Measurements from ENCODE around the gene IL18. TPM values are rescaled to one million over a fixed set of nuclear protein-coding genes. Genes with fewer than 3 reads are reported as not detected.
"Not testable (repeated sequence)": the region's sequence is repeated elsewhere in the genome, so short reads cannot be mapped to it uniquely, and the experiment has no call there.

The IL18 gene
- total RNA-seq, 1 donor from 2014 or later: not detected

- Mint-ChIP-seq H3K27me3 (ENCODE audit: unreplicated experiment) (peaks cover 3% of the 10 kb centered on the region), H3K27ac (ENCODE audit: unreplicated experiment) (no peak overlapping the region), H3K36me3 (ENCODE audit: unreplicated experiment) (no peaks in the 10 kb centered on the region), H3K4me1 (ENCODE audit: low read depth, unreplicated experiment) (no peaks in the 10 kb centered on the region), H3K9me3 (ENCODE audit: unreplicated experiment) (no peaks in the 10 kb centered on the region), H3K4me3 (ENCODE audit: unreplicated experiment) (no peak overlapping the region)
- DNase-seq: no peak
- TF ChIP-seq, protein P1, sequence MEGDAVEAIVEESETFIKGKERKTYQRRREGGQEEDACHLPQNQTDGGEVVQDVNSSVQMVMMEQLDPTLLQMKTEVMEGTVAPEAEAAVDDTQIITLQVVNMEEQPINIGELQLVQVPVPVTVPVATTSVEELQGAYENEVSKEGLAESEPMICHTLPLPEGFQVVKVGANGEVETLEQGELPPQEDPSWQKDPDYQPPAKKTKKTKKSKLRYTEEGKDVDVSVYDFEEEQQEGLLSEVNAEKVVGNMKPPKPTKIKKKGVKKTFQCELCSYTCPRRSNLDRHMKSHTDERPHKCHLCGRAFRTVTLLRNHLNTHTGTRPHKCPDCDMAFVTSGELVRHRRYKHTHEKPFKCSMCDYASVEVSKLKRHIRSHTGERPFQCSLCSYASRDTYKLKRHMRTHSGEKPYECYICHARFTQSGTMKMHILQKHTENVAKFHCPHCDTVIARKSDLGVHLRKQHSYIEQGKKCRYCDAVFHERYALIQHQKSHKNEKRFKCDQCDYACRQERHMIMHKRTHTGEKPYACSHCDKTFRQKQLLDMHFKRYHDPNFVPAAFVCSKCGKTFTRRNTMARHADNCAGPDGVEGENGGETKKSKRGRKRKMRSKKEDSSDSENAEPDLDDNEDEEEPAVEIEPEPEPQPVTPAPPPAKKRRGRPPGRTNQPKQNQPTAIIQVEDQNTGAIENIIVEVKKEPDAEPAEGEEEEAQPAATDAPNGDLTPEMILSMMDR (IDR thresholded peaks at IDR 0.05; ENCODE audit: partially characterized antibody, unreplicated experiment): no peak
Observed at GRCh38 chr11:112162761-112163546, 940 bp downstream of the IL18 start.

GRCh38 chr11:112162200-112162599, 1.7 kb downstream of the IL18 start:
- not testable (repeated sequence) for DNase-seq; H3K27ac Mint-ChIP-seq (ENCODE audit: unreplicated experiment); H3K27me3 Mint-ChIP-seq (ENCODE audit: unreplicated experiment); H3K36me3 Mint-ChIP-seq (ENCODE audit: unreplicated experiment); H3K9me3 Mint-ChIP-seq (ENCODE audit: unreplicated experiment); H3K4me3 Mint-ChIP-seq (ENCODE audit: unreplicated experiment); H3K4me1 Mint-ChIP-seq (ENCODE audit: low read depth, unreplicated experiment)

DNA sequence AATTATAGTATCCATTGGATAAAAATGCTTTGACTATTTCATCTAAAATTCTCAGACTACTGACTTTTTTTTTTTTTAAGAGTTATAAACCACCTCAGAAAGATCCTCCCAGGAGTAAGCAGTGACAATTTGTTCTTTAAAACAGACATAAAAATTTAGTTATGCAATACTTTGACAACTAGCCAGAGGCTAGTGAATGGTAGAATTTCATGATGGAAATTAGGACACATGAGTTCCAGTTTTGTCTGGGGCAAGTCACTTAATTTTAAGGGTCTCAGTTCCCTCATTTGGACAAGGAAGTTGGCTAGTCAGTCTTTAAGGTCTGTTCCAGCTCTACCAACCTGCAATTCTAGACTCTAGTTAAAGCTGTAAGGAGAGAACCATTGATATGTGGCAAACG, 2.9 kb downstream of the IL18 start:
- Mint-ChIP-seq H3K4me1 (ENCODE audit: low read depth, unreplicated experiment) (no peaks in the 10 kb centered on the region), H3K27ac (ENCODE audit: unreplicated experiment) (no peak overlapping the region), H3K36me3 (ENCODE audit: unreplicated experiment) (no peaks in the 10 kb centered on the region), H3K27me3 (ENCODE audit: unreplicated experiment) (peaks cover 3% of the 10 kb centered on the region), H3K4me3 (ENCODE audit: unreplicated experiment) (no peak overlapping the region), H3K9me3 (ENCODE audit: unreplicated experiment) (no peaks in the 10 kb centered on the region)
- TF ChIP-seq, protein P1 (IDR thresholded peaks at IDR 0.05; ENCODE audit: partially characterized antibody, unreplicated experiment): no peak
- no peak for DNase-seq

DNA sequence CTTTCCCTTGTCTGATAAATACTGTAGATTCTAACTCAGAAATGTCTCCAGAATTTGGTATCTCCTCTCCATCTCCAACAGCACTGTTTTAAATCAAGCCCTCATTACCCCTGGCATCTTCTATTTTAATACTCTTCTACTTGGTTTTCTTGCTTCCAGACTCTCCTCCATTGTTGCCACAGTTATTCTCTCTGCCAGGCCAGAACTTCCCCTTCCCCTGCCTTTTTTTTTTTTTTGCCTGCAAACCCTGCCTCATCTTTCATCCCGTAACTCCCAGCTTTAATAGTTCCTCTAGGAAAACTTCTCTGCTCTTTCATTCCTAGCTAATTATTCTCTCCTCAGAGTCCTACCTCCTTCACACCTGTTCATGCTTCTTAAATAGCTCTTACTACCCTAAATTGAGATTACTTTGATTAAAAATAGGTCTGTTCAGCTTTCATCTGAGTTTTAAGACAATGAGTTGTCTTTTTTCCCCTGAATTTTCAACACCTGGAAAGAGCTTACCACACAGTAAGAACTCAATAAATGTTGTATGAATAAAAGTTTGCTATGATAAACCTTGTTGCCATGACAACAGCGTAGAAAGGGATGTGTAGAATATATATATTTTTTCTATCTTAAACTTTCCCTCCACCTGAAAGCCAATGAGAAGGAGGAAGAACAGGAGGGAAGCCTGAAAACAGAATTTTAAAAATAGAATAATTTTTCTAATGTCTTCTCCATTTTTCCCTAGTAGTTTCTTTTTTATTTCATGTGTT, 3.6 kb downstream of the IL18 start:
- no peaks in the 10 kb centered on the region for H3K9me3 Mint-ChIP-seq (ENCODE audit: unreplicated experiment)
- no peak overlapping the region for H3K4me3 Mint-ChIP-seq (ENCODE audit: unreplicated experiment)
- no peak overlapping the region for H3K27ac Mint-ChIP-seq (ENCODE audit: unreplicated experiment)
- H3K27me3 Mint-ChIP-seq (ENCODE audit: unreplicated experiment): peaks cover 3% of the 10 kb centered on the region
- H3K4me1 Mint-ChIP-seq (ENCODE audit: low read depth, unreplicated experiment): no peaks in the 10 kb centered on the region
- TF ChIP-seq, protein P1 (IDR thresholded peaks at IDR 0.05; ENCODE audit: partially characterized antibody, unreplicated experiment): no peak
- DNase-seq: no peak
- H3K36me3 Mint-ChIP-seq (ENCODE audit: unreplicated experiment): no peaks in the 10 kb centered on the region

GRCh38 chr11:112159098-112160065, 4.5 kb downstream of the IL18 start:
- Mint-ChIP-seq H3K9me3 (ENCODE audit: unreplicated experiment) (no peaks in the 10 kb centered on the region), H3K4me1 (ENCODE audit: low read depth, unreplicated experiment) (no peaks in the 10 kb centered on the region), H3K36me3 (ENCODE audit: unreplicated experiment) (no peaks in the 10 kb centered on the region), H3K27me3 (ENCODE audit: unreplicated experiment) (peaks cover 3% of the 10 kb centered on the region), H3K4me3 (ENCODE audit: unreplicated experiment) (no peak overlapping the region), H3K27ac (ENCODE audit: unreplicated experiment) (no peak overlapping the region)
- TF ChIP-seq, protein P1 (IDR thresholded peaks at IDR 0.05; ENCODE audit: partially characterized antibody, unreplicated experiment): no peak
- DNase-seq: no peak
